Muscle of leg (tissue), 11 donors: ENCODE data around the gene ANXA7. TPM values are rescaled to one million over a fixed set of nuclear protein-coding genes. Genes with fewer than 3 reads are reported as not detected.

Source experiments
- DNase-seq: peaks from one replicate; pipeline ENCODE4 v3.0.0; 2013
- H3K27ac ChIP-seq: one replicate; pipeline ENCODE4 v1.5.1; 2013; ENCODE audit warnings: mild to moderate bottlenecking, low read length, control low read depth
- H3K27me3 ChIP-seq: one replicate; pipeline ENCODE4 v1.6.1; 2013; ENCODE audit warnings: low read length; ENCODE audit not compliant: control insufficient read depth, insufficient read depth
- H3K36me3 ChIP-seq: one replicate; pipeline ENCODE4 v1.6.1; 2013; ENCODE audit warnings: low read length; ENCODE audit not compliant: control insufficient read depth, insufficient read depth
- H3K4me1 ChIP-seq: one replicate; pipeline ENCODE4 v1.6.1; 2013; ENCODE audit warnings: low read length; ENCODE audit not compliant: control insufficient read depth, insufficient read depth
- H3K4me3 ChIP-seq: one replicate; pipeline ENCODE4 v1.5.1; 2013; ENCODE audit warnings: low read length, control low read depth
- H3K9me3 ChIP-seq: replicated peaks from 2 replicates; pipeline ENCODE4 v1.6.1; 2013; ENCODE audit warnings: low read depth, low read length; ENCODE audit not compliant: control insufficient read depth
- WGBS: methylation state at CpG from one replicate; pipeline ENCODE4 v1.1.5; 2013; ENCODE audit warnings: missing lambda C conversion rate; ENCODE audit not compliant: insufficient coverage; 5-methylcytosine and 5-hydroxymethylcytosine counted together
- polyA plus RNA-seq, 8 donors: library from polyadenylated mRNA; unstranded; fragments of 120-200 nt; gene quantifications; one replicate each; pipeline versions ENCODE4 v1.2.1 to v1.2.3, GENCODE V29; 2013; ENCODE audit warnings: inconsistent platforms in 1 of 8, low replicate concordance in 1 of 8; ENCODE audit not compliant: insufficient read length in 8 of 8, insufficient read depth in 1 of 8
- total RNA-seq: library from RNA; stranded (reverse); fragments of 120-200 nt; gene quantifications from one replicate; pipeline ENCODE4 v1.2.4, GENCODE V29; 2013

ANXA7 gene
- total and polyA plus RNA-seq, 9 donors, result 50.0 to 59.5 (median 54.5) TPM

DNA sequence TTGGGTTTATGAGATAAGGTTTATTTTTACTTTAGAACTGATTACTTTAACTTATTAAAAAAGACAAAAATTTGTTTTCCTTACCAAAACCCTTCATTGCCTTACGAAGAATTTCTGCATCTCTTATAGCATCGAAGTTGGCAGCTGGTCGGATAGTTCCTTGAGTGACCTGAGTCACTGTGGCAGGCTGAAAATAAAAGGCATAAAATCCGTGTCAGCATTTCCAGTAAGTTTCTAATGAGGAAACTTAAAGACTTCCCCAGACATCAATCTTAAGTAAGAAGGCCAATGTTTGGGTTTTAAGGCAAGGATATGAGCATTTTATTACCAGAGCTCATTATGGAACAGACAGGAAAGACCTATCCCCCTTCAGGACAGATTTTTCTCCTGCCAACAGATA, 25.6 kb downstream of the ANXA7 start:
- H3K27me3 ChIP-seq, result no peaks in the 10 kb centered on the region
- no peaks in the 10 kb centered on the region for H3K4me1 ChIP-seq
- H3K27ac ChIP-seq, result no peak overlapping the region
- no peak for DNase-seq
- no CpG with 5 or more reads among the region's 4 CpGs for WGBS
- H3K9me3 ChIP-seq, result no peaks in the 10 kb centered on the region
- no peak overlapping the region for H3K4me3 ChIP-seq
- peaks cover 41% of the 10 kb centered on the region for H3K36me3 ChIP-seq

DNA sequence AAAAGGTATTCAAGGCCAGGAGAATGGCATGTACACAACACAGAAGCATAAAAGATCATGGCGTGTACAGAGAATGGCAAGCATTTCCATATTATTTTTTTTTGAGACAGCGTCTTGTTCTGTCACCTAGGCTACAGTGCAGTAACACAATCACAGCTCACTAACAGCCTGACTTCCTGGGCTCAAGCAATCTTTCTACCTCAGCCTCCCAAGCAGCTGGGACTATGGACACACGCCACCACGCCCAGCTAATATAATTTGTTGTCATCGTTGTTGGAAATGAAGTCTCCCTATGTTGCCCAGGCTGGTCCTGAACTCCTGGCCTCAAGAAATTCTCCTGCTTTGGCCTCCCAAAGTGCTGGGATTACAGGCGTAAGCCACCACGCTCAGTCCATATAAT, 27.3 kb downstream of the ANXA7 start:
- Histone ChIP-seq H3K9me3 (no peaks in the 10 kb centered on the region), H3K4me3 (no peak overlapping the region), H3K36me3 (peaks cover 52% of the 10 kb centered on the region), H3K27ac (no peak overlapping the region), H3K4me1 (no peaks in the 10 kb centered on the region), H3K27me3 (no peaks in the 10 kb centered on the region)
- DNase-seq, result no peak
- 100% methylated on average over 2 of the region's 7 CpGs for WGBS

DNA sequence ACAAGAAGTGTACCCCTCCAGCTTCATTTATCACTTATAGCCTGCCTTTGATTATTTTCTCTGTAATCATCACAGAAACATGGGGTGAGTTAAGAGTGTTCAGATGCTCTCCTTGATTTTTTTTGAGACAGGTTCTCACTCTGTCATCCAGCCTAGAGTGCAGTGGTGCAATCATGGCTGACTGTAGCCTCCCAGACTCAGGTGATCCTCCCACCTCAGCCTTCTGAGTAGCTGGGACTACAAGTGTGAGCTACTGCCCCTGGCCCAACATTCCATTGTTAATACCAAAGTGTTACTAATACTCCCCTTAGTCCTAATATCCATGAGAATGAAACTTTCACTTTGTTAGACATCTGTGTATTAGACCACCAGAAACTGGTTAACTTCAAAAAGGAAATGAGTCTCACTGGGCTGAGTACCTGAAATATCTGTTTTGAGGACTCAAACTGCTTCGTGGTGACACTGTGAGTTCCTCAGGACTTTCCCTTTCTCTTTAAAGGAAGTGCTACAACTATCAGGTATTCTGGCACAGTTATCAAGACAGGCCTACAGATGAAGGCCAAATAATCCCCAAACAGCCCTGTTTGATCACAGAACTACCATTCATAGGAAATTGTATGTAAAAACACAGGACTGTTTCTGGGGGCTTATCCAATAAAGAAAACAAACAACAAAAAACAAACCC, 34.7 kb downstream of the ANXA7 start:
- Histone ChIP-seq H3K9me3 (no peaks in the 10 kb centered on the region), H3K4me3 (no peak overlapping the region), H3K36me3 (peaks cover 44% of the 10 kb centered on the region), H3K27me3 (no peaks in the 10 kb centered on the region), H3K27ac (no peak overlapping the region), H3K4me1 (no peaks in the 10 kb centered on the region)
- DNase-seq, result no peak
- no CpG with 5 or more reads among the region's 1 CpG for WGBS

DNA sequence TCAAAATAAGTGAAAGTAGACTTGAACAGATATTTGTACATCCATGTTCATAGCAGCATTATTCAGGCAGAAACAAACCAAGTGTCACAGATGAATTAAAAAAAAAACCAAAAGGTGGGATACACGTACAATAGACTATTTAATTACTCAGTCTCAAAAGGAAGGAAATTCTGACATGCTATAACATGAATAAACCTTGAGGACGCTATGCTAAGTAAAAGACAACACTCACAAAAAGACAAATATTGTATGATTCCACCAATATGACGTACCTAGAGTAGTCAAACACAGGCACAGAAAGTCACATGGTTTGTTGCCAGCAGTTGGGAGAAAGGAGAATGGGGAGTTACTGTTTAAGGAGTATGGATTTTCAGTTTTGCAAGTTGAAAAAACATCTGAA, 37.2 kb downstream of the ANXA7 start:
- Histone ChIP-seq H3K36me3 (peaks cover 32% of the 10 kb centered on the region), H3K27me3 (no peaks in the 10 kb centered on the region), H3K4me1 (no peaks in the 10 kb centered on the region), H3K9me3 (no peaks in the 10 kb centered on the region), H3K27ac (no peak overlapping the region), H3K4me3 (no peak overlapping the region)
- no peak for DNase-seq
- no CpG with 5 or more reads among the region's 3 CpGs for WGBS

DNA sequence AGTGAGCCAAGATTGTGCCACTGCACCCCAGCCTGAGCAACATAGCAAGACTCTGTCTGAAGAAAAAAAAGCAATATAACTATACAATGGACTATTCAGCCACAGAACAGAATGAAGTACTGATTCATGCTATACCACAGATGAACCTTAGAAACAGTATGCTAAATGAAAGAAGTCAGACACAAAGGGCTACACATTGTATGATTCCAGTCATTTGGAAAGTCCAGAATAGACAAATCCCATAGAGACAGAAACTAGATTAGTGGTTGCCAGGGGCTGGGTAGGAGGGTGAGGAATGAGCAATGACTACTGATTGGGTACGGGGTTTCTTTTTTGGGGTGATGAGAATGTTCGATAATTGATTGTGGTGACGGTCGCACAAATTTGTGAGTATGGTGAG, 45.6 kb downstream of the ANXA7 start:
- Histone ChIP-seq H3K9me3 (no peaks in the 10 kb centered on the region), H3K27me3 (no peaks in the 10 kb centered on the region), H3K36me3 (peaks cover 15% of the 10 kb centered on the region), H3K4me1 (no peaks in the 10 kb centered on the region), H3K27ac (no peak overlapping the region), H3K4me3 (no peak overlapping the region)
- WGBS, result 95% methylated on average over 4 of the region's 4 CpGs
- DNase-seq, result no peak

DNA sequence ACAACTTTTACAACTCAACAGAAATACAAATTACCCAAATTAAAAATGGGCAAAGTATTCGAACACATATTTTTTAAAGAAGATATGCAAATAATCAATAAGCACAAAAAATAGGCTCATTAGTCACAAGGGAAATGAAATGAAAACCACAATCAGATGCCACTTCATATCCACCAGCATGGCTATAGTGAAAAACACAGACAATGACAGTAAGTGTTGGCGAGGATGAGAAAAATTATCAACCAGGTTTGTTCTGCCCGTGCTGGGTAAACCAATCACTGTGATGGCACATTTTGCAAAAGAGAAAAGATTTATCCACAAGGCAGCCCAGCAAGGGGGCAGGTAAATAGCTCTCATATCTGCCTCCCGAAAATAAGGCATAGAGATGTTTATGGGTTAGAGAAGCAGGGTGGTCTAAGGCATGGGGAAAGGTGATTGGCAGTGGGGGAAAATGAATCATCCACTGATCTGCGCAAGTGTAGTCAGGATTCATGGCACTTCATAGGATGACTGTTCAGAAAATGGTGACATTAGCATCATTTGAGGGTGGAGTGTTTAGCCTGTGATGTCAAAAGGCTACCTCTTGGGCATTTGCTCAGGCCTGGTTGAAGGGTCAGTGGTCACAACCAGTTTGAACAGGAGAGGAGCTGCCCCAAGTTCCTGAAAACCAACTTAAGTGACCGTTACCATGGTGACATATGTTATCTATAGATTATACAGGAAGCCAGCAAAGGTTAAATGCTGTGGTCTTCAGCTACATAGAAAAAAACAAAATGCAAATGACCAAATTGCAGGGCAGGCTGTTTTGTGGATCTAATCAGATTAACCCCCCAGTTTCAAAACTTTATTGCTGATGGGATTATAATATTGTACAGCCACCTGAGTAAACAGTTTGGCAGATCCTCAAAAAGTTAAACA, 47.2 kb downstream of the ANXA7 start:
- Histone ChIP-seq H3K27me3 (no peaks in the 10 kb centered on the region), H3K36me3 (peaks cover 15% of the 10 kb centered on the region), H3K9me3 (no peaks in the 10 kb centered on the region)

DNA sequence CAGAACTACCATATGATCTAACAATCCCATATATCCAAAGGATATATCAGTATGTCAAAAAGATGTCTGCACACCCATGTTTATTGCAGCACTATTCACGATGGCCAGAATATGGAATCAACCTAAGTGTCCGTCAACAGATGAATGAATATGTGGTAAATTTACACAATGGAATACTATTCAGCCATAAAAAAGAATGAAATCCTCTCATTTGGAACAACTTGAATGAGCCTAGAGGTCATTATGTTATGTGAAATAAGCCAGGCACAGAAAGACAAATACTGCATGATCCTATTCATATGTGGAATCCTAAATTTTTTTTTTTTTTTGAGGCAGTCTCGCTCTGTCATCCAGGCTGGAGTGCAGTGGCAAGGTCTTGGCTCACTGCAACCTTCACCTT, 48.9 kb downstream of the ANXA7 start:
- no peak overlapping the region for H3K27ac ChIP-seq
- no peak for DNase-seq
- no peaks in the 10 kb centered on the region for H3K27me3 ChIP-seq
- H3K9me3 ChIP-seq, result no peaks in the 10 kb centered on the region
- WGBS, result no CpG with 5 or more reads among the region's 3 CpGs
- H3K36me3 ChIP-seq, result peaks cover 15% of the 10 kb centered on the region
- H3K4me3 ChIP-seq, result no peak overlapping the region
- no peaks in the 10 kb centered on the region for H3K4me1 ChIP-seq

More for the DNA sequence above, 47.2 kb downstream of the ANXA7 start:
- H3K4me3 ChIP-seq, result no peak overlapping the region
- WGBS, result 90% methylated on average over 4 of the region's 6 CpGs
- H3K4me1 ChIP-seq, result no peaks in the 10 kb centered on the region
- DNase-seq, result no peak
- no peak overlapping the region for H3K27ac ChIP-seq

DNA sequence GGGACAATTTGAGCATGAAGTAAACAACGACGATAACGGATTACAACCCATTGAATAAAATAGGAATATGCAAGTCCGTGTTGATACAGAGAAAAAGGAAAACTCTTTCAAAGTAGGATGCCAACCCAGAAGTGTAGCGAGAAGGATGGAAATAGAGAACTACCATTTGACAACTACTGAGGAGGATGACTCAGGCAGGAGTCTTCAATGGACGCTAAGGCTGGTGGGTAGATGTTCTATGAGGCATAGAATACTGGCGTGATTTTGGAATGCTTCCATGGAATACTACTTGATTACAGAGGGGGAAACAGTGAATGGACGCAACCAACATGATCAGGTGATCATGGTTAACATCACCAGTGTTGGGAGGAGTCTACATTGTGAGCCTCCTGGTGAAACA, 54.4 kb downstream of the ANXA7 start:
- WGBS, result 66% methylated on average over 4 of the region's 8 CpGs
- H3K27me3 ChIP-seq, result peaks cover 3% of the 10 kb centered on the region
- no peak overlapping the region for H3K4me3 ChIP-seq
- no peaks in the 10 kb centered on the region for H3K36me3 ChIP-seq
- peaks cover 7% of the 10 kb centered on the region for H3K4me1 ChIP-seq
- DNase-seq, result peak; percentile 5
- no peak overlapping the region for H3K27ac ChIP-seq
- no peaks in the 10 kb centered on the region for H3K9me3 ChIP-seq

DNA sequence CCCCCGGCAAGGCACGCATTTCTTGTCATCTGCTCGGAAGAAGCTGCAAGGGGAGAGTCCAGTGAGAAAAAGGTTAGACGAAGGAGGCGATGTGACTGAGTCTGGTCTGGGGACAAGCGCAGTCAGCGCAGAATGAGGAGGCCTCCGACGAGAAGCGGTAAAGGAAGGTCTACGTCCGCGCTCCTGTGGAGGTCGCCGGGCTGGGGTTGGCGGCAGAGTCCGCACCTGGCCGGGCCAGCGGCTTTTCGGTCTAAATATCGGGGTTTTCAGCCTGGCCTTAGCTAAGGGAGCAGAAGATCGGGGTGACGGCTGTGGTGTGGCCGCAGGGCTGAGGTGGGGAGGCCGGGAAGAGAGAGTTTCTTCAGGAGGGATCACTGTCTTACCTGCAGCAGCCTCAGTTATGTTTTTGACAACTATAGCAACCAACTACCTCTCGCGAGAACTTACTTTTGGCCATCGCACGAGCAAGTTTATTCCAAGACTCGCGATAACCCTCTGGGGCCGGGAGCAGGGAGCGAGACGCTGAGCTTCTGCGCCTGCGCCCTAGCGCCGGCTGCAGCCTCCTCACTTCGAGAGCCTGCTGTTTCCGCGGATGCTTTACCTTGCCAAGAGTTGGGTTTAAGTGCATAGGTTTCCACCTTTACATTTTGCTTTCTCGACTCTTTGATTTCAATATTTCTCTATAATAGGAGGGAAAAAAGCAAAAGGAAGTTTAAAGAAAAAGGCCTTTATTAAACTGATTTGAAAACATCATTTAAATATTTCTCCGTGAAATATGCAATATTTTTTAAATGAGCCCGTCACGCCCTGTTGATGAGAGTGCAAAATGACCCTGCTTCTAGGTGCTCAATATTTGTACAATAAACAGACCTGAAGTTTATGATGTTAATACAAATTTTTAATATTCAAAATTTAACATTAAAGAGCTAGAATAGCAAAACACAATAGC, 55.3 kb downstream of the ANXA7 start, which contains the start of gene CFAP70:
Gene CFAP70 (minus strand): TSS at position 534 of the 949 bp plus-strand sequence. CDS start 4,068 bp downstream, outside the sequence.
- Histone ChIP-seq H3K36me3 (no peaks in the 10 kb centered on the region), H3K4me3 (peak within 1 kb of the TSS; percentile 93), H3K27me3 (peaks cover 3% of the 10 kb centered on the region), H3K9me3 (no peaks in the 10 kb centered on the region), H3K27ac (peak within 1 kb of the TSS; percentile 62), H3K4me1 (peaks cover 7% of the 10 kb centered on the region)
- peak; percentile 99 for DNase-seq
- 0% methylated on average over 28 of the region's 45 CpGs for WGBS
